Trophoblast cell (in vitro differentiated cells and primary cell): ENCODE data around the gene GDA.
A peak's percentile ranks its signal among the peaks of the same experiment; 100 is the strongest.

Experiments
- DNase-seq, 2 donors: peaks; one replicate each; pipeline ENCODE4 v3.0.0-alpha.2; 2016
- H2AFZ ChIP-seq: 2 replicates; pipeline ENCODE4 v1.6.1; 2013; ENCODE audit warnings: low read length, moderate library complexity, mild to moderate bottlenecking; ENCODE audit not compliant: insufficient read depth, poor library complexity
- H2AK5ac ChIP-seq: 2 replicates; pipeline ENCODE4 v1.6.1; 2013; ENCODE audit warnings: mild to moderate bottlenecking, low read length
- H2BK120ac ChIP-seq: 2 replicates; pipeline ENCODE4 v1.6.1; 2013; ENCODE audit warnings: low read length, mild to moderate bottlenecking, moderate library complexity; ENCODE audit not compliant: insufficient read depth, poor library complexity
- H2BK12ac ChIP-seq: 2 replicates; pipeline ENCODE4 v1.6.1; 2013; ENCODE audit warnings: mild to moderate bottlenecking, low read length, moderate library complexity
- H2BK5ac ChIP-seq: 2 replicates; pipeline ENCODE4 v1.6.1; 2013; ENCODE audit warnings: low read length, low read depth, moderate library complexity, mild to moderate bottlenecking; ENCODE audit not compliant: poor library complexity
- H3K14ac ChIP-seq: 2 replicates; pipeline ENCODE4 v1.6.1; 2013; ENCODE audit warnings: mild to moderate bottlenecking, low read length
- H3K18ac ChIP-seq: 2 replicates; pipeline ENCODE4 v1.6.1; 2013; ENCODE audit warnings: mild to moderate bottlenecking, low read length
- H3K23ac ChIP-seq: 2 replicates; pipeline ENCODE4 v1.6.1; 2013; ENCODE audit warnings: low read length
- H3K27ac ChIP-seq: 2 replicates; pipeline ENCODE4 v1.5.1; 2013; ENCODE audit warnings: low read depth, mild to moderate bottlenecking, inconsistent platforms, low read length, moderate library complexity
- H3K27me3 ChIP-seq: 2 replicates; pipeline ENCODE4 v1.6.1; 2013; ENCODE audit warnings: inconsistent platforms, mild to moderate bottlenecking, low read length, moderate library complexity; ENCODE audit not compliant: insufficient read depth
- H3K36me3 ChIP-seq, 2 experiments: 1 replicate in 1 of 2; 2 replicates in 1 of 2; pipeline ENCODE4 v1.6.1; 2013; ENCODE audit warnings: low read length in 2 of 2, mild to moderate bottlenecking in 2 of 2, moderate library complexity in 1 of 2; ENCODE audit not compliant: insufficient read depth in 2 of 2, control insufficient read depth in 1 of 2
- H3K4ac ChIP-seq: 2 replicates; pipeline ENCODE4 v1.6.1; 2013; ENCODE audit warnings: low read depth, mild to moderate bottlenecking, low read length, moderate library complexity
- H3K4me1 ChIP-seq, 2 experiments: 1 replicate in 1 of 2; 2 replicates in 1 of 2; pipeline ENCODE4 v1.6.1; 2013; ENCODE audit warnings: low read length in 2 of 2, mild to moderate bottlenecking in 2 of 2, moderate library complexity in 1 of 2; ENCODE audit not compliant: insufficient read depth in 2 of 2, control insufficient read depth in 1 of 2
- H3K4me2 ChIP-seq: 2 replicates; pipeline ENCODE4 v1.6.1; 2013; ENCODE audit warnings: inconsistent platforms, mild to moderate bottlenecking, low read length, moderate library complexity
- H3K4me3 ChIP-seq: 2 replicates; pipeline ENCODE4 v1.5.1; 2013; ENCODE audit warnings: mild to moderate bottlenecking, low read depth, low read length, inconsistent platforms
- H3K79me1 ChIP-seq: one replicate; pipeline ENCODE4 v1.6.1; 2013; ENCODE audit warnings: low read length
- H3K79me2 ChIP-seq: 2 replicates; pipeline ENCODE4 v1.6.1; 2013; ENCODE audit warnings: low read length, mild to moderate bottlenecking; ENCODE audit not compliant: control insufficient read depth, insufficient read depth, poor library complexity
- H3K9ac ChIP-seq: 2 replicates; pipeline ENCODE4 v1.6.1; 2013; ENCODE audit warnings: mild to moderate bottlenecking, low read length
- H3K9me3 ChIP-seq: 2 replicates; pipeline ENCODE4 v1.6.1; 2013; ENCODE audit warnings: low read depth, mild to moderate bottlenecking, control low read depth, inconsistent platforms, low read length; ENCODE audit not compliant: insufficient read depth
- H4K12ac ChIP-seq: 2 replicates; pipeline ENCODE4 v1.6.1; 2013; ENCODE audit warnings: low read depth, mild to moderate bottlenecking, low read length, moderate library complexity
- H4K8ac ChIP-seq: 2 replicates; pipeline ENCODE4 v1.6.1; 2013; ENCODE audit warnings: low read depth, mild to moderate bottlenecking, low read length, moderate library complexity
- H4K91ac ChIP-seq: one replicate; pipeline ENCODE4 v1.6.1; 2013; ENCODE audit warnings: low read depth, mild to moderate bottlenecking, low read length, moderate library complexity
- WGBS: extraction: QIAGEN DNeasy Blood & Tissue Kit; methylation state at CpG from one replicate; pipeline ENCODE4 v1.1.7; 2013; ENCODE audit warnings: missing lambda C conversion rate; ENCODE audit not compliant: insufficient read length, insufficient coverage; ENCODE audit errors: extremely low coverage; 5-methylcytosine and 5-hydroxymethylcytosine counted together

GDA gene

GRCh38 chr9:72256931-72257330 is 107.7 kb downstream of the GDA start:
- no peak overlapping the region for H4K91ac ChIP-seq
- DNase-seq, result no peak
- no peak overlapping the region for H2BK12ac ChIP-seq
- H2AK5ac ChIP-seq, result no peak overlapping the region
- H3K9me3 ChIP-seq, result no peaks in the 10 kb centered on the region
- H3K79me2 ChIP-seq, result no peaks in the 10 kb centered on the region
- H3K9ac ChIP-seq, result no peak overlapping the region
- H3K79me1 ChIP-seq, result no peaks in the 10 kb centered on the region
- no peak overlapping the region for H2BK120ac ChIP-seq
- no peaks in the 10 kb centered on the region for H3K36me3 ChIP-seq
- H3K4me3 ChIP-seq, result no peak overlapping the region
- no peak overlapping the region for H4K12ac ChIP-seq
- H3K4me1 ChIP-seq, result no peaks in the 10 kb centered on the region
- no CpG with 5 or more reads among the region's 6 CpGs for WGBS
- H4K8ac ChIP-seq, result no peak overlapping the region
- no peak overlapping the region for H3K18ac ChIP-seq
- H2BK5ac ChIP-seq, result no peak overlapping the region
- H3K14ac ChIP-seq, result no peak overlapping the region
- no peaks in the 10 kb centered on the region for H3K27me3 ChIP-seq
- H3K4ac ChIP-seq, result no peak overlapping the region
- no peak overlapping the region for H3K23ac ChIP-seq
- no peak overlapping the region for H3K27ac ChIP-seq
- no peak overlapping the region for H2AFZ ChIP-seq
- no peak overlapping the region for H3K4me2 ChIP-seq

GRCh38 chr9:72257814-72258213 is 108.6 kb downstream of the GDA start:
- H3K4me2 ChIP-seq, result no peak overlapping the region
- no CpG with 5 or more reads among the region's 3 CpGs for WGBS
- no peaks in the 10 kb centered on the region for H3K9me3 ChIP-seq
- H4K8ac ChIP-seq, result no peak overlapping the region
- H3K4me3 ChIP-seq, result no peak overlapping the region
- H4K91ac ChIP-seq, result no peak overlapping the region
- no peak overlapping the region for H3K9ac ChIP-seq
- H2AK5ac ChIP-seq, result no peak overlapping the region
- no peak overlapping the region for H3K14ac ChIP-seq
- no peaks in the 10 kb centered on the region for H3K79me1 ChIP-seq
- peak; percentile 24 to 57 for DNase-seq
- H3K27me3 ChIP-seq, result no peaks in the 10 kb centered on the region
- no peak overlapping the region for H3K4ac ChIP-seq
- H2BK120ac ChIP-seq, result no peak overlapping the region
- no peaks in the 10 kb centered on the region for H3K79me2 ChIP-seq
- H4K12ac ChIP-seq, result no peak overlapping the region
- H3K4me1 ChIP-seq, result no peaks in the 10 kb centered on the region
- H3K18ac ChIP-seq, result no peak overlapping the region
- no peak overlapping the region for H3K23ac ChIP-seq
- H2BK12ac ChIP-seq, result no peak overlapping the region
- no peak overlapping the region for H2AFZ ChIP-seq
- no peaks in the 10 kb centered on the region for H3K36me3 ChIP-seq
- no peak overlapping the region for H3K27ac ChIP-seq
- no peak overlapping the region for H2BK5ac ChIP-seq

DNA sequence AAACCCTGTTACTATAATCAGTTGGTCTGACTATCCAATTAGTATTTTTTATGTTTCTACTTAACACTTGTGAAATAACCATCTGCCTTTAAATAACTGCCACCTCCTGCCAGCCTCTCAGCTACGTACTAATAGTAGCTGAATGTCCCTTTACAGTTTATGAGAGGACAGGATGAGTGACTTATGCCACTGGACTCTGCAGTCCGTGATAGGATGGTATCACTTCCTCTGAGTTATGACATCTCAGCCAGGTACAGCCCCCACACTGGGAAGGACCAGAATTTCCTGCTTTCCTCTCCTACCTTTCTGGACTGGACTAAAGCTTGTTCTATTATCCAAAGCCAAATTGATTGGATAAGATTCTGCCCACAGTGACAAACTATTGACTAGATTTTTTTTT is 112.8 kb downstream of the GDA start:
- Histone ChIP-seq H2AFZ (no peak overlapping the region), H3K4me1 (no peaks in the 10 kb centered on the region), H2BK120ac (no peak overlapping the region), H2BK5ac (no peak overlapping the region), H3K79me1 (no peaks in the 10 kb centered on the region), H3K27ac (no peak overlapping the region), H3K4ac (no peak overlapping the region), H2AK5ac (no peak overlapping the region), H3K23ac (no peak overlapping the region), H4K8ac (no peak overlapping the region), H3K79me2 (no peaks in the 10 kb centered on the region), H3K4me3 (no peak overlapping the region), H3K36me3 (no peaks in the 10 kb centered on the region), H3K27me3 (no peaks in the 10 kb centered on the region), H3K14ac (no peak overlapping the region), H4K12ac (no peak overlapping the region), H4K91ac (no peak overlapping the region), H2BK12ac (no peak overlapping the region), H3K18ac (no peak overlapping the region), H3K4me2 (no peak overlapping the region), H3K9me3 (no peaks in the 10 kb centered on the region), H3K9ac (no peak overlapping the region)
- no CpG with 5 or more reads among the region's 2 CpGs for WGBS
- peak; percentile 13 to 39 for DNase-seq

- Histone ChIP-seq H2BK120ac (no peak overlapping the region), H4K8ac (no peak overlapping the region), H3K23ac (no peak overlapping the region), H3K27ac (no peak overlapping the region), H2AK5ac (no peak overlapping the region), H3K14ac (no peak overlapping the region), H2AFZ (no peak overlapping the region), H3K79me2 (no peaks in the 10 kb centered on the region), H4K91ac (no peak overlapping the region), H3K4me1 (no peaks in the 10 kb centered on the region), H3K4me3 (no peak overlapping the region), H3K79me1 (no peaks in the 10 kb centered on the region), H2BK12ac (no peak overlapping the region), H2BK5ac (no peak overlapping the region), H4K12ac (no peak overlapping the region), H3K9me3 (no peaks in the 10 kb centered on the region), H3K4me2 (no peak overlapping the region), H3K18ac (no peak overlapping the region), H3K4ac (no peak overlapping the region), H3K9ac (no peak overlapping the region), H3K27me3 (no peaks in the 10 kb centered on the region), H3K36me3 (no peaks in the 10 kb centered on the region)
- DNase-seq, result no peak
- WGBS, result no CpG with 5 or more reads among the region's 1 CpG
These were observed 114.3 kb downstream of the GDA start for GRCh38 chr9:72263572-72263971.
